GM18867 (cell line): Measurements from ENCODE around the gene HBG2.
"Not testable (repeated sequence)": the region's sequence is repeated elsewhere in the genome, so short reads cannot be mapped to it uniquely, and the experiment has no call there.

Experiments
- ATAC-seq: cut with Tn5 transposase; IDR thresholded peaks from one replicate; pipeline ENCODE4 v1.9.1; 2021; ENCODE audit warnings: mild to moderate bottlenecking, moderate library complexity; ENCODE audit not compliant: unreplicated experiment

The HBG2 gene

DNA sequence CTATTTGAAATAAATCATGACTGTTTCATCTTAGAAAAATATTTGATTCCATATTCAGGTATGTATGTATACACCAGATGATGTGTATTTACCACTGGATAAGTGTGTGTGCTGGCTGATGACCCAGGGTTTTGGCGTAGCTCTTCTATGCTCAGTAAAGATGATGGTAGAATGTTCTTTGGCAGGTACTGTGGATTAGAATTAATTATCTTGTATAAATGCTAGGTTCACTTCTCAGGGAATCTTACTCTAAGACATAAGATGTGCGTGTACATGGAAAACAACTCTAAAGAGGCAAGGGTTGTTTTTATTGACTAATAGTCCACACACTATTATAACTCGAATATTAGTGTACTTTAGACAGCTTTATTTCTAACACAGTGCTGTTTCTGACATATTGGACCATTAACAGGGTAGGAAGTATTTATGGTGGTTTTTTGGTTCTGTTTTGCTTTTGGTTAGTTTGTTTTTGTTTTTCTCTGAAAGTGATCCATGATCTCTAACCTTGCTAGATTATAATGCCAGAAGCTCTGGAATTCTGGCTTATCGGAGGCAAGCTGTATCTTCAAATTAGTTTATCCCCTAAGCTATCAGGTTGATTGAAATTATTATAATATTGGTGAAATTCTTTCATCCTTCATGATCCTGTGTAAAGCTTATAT, 3.9 kb downstream of the HBG2 start:
- ATAC-seq, result no peak

DNA sequence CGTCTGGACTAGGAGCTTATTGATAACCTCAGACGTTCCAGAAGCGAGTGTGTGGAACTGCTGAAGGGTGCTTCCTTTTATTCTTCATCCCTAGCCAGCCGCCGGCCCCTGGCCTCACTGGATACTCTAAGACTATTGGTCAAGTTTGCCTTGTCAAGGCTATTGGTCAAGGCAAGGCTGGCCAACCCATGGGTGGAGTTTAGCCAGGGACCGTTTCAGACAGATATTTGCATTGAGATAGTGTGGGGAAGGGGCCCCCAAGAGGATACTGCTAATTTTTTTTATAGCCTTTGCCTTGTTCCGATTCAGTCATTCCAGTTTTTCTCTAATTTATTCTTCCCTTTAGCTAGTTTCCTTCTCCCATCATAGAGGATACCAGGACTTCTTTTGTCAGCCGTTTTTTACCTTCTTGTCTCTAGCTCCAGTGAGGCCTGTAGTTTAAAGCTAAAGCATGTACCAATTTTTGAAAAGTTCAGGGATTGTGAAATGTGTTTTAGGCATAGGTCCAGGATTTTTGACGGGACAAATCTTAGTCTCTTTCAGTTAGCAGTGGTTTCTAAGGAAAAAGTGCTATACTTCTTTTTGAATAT, 4.7 kb downstream of the HBG2 start, which contains the start of gene HBG1:
HBG1 (minus strand) TSS at position 51 of the 590 bp plus-strand sequence. CDS start 53 bp downstream, outside the sequence.
- not testable (repeated sequence) for ATAC-seq

DNA sequence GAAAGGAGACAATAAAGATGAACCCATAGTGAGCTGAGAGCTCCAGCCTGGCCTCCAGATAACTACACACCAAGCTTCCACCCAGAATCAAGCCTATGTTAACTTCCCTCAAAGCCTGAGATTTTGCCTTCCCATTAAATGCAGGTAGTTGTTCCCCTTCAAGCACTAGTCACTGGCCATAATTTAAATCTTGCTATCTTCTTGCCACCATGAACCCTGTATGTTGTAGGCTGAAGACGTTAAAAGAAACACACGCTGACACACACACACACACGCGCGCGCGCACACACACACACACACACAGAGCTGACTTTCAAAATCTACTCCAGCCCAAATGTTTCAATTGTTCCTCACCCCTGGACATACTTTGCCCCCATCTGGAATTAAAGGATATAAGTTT, 6.1 kb downstream of the HBG2 start:
- not testable (repeated sequence) for ATAC-seq

DNA sequence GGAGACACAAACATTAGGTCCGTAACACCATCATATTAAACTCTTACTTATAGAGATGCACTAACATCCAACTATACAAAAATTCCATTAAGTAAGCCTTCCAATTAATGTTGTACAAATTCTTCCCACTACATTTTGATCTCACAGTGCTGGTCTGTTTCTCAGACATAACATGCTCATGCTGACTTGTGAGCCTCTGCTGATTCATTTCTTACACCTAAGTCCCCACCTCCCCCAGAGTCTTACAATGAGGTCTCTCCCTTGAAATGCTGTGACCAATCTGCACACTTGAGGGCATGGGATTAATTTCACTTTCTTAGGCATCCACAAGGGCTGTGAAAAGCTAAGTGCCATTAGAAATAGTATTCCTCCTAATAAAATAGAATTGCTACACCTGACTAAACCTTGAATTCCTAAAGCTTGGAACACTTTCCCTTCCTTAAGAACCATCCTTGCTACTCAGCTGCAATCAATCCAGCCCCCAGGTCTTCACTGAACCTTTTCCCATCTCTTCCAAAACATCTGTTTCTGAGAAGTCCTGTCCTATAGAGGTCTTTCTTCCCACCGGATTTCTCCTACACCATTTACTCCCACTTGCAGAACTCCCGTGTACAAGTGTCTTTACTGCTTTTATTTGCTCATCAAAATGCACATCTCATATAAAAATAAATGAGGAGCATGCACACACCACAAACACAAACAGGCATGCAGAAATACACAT, 6.9 kb downstream of the HBG2 start:
- no peak for ATAC-seq

DNA sequence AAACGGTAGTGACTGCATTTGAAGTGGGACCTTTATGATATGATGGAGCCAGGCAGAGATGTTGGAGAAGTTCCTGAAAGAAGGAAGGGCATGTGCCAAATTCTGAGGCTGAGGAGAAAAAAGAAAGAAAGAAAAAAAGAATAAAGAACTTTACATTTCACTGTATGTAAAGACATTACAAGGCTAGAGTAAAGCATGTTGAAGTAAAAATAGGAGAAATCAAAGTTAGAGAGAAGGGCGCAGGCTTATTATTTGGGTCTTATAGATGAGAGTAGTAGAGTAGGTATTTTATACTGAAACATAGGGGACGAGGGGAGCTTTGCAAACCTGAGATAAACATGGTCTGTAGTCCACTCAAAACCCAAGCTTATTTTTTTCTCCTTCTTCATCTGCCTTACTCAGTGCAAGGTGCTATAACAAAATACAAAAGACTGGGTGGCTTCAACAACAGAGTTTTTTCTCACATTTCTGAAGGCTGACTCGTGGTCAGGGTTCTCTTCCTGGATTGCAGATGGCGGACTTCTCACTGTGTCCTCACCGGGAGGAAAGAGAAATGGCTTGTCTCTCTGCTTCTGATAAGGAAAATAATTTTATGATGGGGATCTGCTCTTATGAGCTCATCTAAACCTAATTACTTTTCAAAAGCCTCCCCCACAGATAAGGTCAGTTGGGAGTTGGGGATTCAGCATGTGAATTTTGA, 7.7 kb downstream of the HBG2 start:
- ATAC-seq, result no peak

DNA sequence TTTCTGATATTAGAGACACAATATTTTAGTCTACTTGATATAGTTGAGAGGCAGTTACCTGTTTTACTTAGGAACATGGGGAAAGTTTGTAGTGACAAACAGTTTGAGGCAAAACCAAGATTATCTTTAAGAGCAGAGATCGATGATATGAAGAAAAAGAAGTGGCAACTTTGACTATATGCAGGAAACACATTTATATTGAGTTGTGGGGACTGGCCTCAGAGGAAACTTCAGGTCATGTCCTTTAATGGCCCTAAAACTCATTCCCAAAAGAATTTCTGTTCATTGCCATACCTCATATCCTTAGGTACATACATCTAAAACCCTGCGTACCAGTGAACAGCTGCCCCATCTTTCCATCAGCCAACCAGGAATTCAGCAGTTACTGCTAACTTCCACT, 9.4 kb downstream of the HBG2 start:
- ATAC-seq, result no peak

DNA sequence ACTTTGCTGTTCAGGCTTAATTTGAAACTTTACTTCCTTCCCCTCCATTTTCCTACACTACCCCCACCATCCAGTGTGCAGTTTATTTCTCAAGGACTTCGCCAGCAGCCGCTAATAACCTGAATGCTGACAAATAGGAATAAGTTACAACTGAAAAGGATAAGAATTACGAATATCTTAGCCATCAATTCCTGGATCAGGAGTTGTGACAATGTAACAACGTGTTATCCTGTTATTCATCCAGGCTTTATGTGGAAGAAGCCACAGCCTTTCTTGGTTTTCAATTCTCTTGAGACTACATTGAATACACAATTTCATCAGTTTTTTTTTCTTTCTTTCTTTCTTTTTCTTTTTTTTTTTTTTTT, 10.8 kb downstream of the HBG2 start:
- no peak for ATAC-seq

DNA sequence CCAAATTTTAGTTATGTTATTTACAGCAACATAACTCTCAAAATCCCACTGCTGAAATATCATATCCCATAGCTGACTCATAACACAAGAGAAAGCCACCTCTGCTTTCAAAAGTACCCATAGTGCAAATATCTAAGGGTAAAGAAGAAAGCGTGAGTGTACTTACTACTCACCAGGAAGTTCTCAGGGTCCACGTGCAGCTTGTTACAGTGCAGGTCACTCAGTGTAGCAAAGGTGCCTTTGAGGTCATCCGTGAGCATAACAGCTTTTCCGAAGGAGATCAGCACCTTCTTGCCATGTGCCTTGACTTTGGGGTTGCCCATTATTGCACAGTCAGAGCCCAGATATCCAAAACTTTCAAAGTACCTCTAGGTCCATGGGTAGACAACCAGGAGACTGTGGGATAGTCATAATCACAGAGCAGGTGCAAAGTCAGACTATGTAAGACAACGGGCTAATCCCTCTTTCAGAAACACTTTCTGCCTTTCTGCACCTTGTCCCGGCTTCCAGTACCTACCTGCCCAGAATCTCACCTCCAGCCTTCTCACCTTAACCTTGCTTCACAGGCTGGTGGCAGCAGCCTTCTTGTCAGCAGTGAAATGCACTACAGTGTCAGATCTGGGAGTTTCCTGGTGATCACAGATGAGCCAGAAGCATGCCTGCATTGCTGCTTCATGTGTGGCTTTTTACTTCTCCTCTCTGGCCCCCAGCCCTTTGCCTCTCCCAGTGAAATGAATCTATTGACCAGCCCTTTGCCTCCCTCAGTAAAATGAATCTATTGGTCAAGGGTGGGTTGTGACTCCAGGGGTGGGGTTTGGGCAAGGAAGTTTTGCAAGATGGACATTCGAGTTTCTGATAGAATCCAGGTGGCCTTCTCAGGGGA, 11.4 kb downstream of the HBG2 start:
- peak; percentile 78 for ATAC-seq

DNA sequence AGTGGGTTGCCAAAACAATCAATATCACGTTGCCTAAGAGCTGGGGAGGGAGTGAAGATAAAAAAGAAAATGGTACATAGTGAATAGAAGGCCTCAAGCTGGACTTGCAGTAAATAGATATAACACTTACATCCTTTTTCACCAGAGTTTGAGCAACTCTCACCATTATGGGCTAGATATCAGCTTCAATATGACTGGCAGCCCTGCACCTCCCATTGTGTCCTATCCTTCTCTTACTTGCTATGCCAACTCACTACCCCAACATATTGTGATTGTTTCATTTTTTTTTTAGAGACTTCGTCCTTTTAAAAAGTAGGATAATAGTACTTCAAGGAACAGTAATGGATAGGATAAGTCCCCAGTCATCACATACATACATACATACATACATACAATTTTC, 12.4 kb downstream of the HBG2 start:
- no peak for ATAC-seq

DNA sequence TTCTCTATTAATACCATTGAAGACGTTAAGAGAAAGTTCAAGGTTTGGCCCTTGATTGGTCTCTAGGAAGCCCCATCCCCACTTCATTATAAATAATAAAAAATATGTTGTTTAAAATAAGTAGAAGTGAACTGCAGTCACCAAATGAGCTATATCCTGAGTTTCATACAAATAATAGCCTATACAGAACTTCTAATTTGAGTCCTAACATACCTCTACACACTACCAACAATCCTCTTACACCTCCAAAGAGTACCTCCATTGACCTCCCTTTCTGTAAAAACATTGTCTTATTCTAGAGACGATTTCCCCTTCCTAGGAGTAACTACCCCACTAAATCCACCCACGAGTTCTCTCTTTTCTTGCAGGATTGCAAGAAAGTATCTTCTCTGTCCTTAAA, 13.1 kb downstream of the HBG2 start:
- no peak for ATAC-seq

DNA sequence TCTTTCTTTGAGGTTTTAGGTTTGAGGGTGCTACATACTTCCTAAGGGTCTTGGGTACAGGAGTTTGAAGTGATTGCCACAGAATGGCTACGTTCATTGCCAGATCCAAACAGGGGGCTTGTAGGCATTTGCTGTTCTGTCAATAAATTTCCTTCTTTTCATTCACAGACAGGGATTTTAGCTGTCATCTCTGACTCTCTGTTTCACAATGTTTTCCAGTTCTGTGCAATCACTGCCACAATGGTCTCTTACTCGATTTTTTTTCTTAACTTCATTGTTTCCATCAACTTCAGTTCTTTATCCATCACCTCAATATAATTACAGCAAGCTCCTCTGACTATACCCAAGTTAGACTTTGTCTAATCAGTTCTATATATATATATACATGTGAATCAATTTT, 14.1 kb downstream of the HBG2 start:
- ATAC-seq, result no peak

DNA sequence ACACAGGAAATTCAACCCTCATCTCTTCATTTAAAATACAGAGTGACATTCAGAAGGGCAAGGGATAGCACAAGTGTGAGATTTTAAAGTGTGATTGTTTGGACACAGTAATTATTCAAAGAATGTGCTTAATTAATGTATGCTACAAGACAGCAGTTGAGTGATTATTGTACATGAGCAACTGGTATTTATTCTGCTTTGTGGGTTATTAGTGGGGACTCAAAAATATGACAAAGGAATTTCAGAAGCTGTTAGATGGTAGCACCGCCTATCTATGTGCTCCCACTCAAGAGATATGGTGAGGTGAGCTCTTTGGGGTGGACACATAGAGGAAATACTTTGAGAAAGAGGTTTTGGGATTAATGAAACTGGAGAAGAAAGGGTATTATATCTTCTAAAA, 14.5 kb downstream of the HBG2 start:
- no peak for ATAC-seq

DNA sequence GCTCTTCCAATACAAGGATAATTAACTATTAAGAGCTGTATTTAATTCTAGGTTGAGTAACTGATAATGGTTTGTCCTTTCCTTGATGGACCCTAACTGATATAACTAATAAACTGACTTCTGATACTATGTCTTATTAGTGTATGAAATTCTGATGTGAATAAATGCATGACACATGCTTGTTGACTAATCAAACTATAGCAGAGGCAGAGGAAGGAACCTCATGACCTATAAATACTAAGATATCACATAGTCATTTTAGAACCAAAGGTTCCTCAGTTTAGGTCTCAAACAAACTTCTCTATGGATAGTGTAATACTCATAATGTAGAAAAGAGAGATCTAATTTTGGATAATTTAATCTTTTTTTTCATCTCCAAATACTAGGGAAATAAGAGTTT, 15.5 kb downstream of the HBG2 start:
- ATAC-seq, result no peak

DNA sequence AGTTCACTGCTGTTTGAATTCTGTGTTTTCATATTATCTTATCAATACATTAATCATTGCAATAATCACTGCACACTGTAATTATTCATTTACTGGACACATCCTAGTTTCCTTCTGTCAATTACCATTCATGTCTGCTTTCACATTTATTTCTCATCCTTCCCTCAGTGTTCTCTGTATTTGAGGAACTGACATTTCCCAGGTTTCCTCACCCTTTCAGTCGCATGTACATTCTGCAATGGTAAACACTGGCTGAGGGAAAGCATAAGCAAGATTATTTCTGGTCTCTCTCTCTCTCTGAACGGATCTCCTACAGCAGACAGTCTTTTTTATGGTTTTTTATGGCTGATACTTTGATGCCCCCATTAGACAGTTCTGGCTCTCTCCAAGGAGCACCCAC, 16.1 kb downstream of the HBG2 start:
- ATAC-seq, result no peak

DNA sequence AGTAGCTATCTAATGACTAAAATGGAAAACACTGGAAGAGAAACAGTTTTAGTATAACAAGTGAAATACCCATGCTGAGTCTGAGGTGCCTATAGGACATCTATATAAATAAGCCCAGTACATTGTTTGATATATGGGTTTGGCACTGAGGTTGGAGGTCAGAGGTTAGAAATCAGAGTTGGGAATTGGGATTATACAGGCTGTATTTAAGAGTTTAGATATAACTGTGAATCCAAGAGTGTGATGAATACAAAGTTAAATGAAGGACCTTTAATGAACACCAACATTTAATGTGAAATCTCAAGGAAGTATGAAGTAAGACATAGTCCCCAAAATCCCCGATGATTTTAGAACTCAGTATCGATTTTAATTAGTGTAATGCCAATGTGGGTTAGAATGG, 17.2 kb downstream of the HBG2 start:
- ATAC-seq, result no peak

DNA sequence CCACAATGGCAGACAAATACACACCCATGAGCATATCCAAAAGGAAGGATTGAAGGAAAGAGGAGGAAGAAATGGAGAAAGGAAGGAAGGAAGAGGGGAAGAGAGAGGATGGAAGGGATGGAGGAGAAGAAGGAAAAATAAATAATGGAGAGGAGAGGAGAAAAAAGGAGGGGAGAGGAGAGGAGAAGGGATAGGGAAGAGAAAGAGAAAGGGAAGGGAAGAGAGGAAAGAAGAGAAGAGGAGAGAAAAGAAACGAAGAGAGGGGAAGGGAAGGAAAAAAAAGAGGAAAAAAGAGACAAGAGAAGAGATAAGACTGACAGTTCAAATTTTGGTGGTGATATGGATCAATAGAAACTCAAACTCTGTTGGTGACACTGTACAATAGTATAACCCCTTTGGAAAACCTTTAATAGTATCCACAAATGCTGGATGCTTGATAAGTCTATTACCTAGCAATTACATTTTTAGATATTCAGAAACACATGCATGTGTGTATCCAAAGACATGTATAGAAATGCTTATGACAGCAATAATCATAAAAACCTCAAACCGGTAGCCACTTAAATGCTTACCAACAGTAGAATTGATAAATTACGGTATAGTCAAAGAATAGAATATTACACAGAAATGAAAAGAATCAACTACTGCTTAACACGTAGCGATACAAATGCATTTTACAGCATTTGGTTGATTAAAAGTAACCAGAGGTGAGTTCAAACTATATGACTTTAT, 19.1 kb downstream of the HBG2 start:
- no peak for ATAC-seq

DNA sequence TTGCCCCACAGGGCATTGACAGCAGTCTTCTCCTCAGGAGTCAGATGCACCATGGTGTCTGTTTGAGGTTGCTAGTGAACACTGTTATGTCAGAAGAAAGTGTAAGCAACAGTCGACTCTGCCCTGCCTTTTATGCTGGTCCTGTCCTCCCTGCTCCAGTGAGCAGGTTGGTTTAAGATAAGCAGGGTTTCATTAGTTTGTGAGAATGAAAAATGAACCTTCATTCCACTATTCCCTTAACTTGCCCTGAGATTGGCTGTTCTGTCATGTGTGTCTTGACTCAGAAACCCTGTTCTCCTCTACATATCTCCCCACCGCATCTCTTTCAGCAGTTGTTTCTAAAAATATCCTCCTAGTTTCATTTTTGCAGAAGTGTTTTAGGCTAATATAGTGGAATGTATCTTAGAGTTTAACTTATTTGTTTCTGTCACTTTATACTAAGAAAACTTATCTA, 20.2 kb downstream of the HBG2 start, which contains the start of gene HBD:
HBD (minus strand) TSS at position 103 of the 454 bp plus-strand sequence; CDS start at position 53, 50 bp downstream.
- ATAC-seq, result peak; percentile 61

DNA sequence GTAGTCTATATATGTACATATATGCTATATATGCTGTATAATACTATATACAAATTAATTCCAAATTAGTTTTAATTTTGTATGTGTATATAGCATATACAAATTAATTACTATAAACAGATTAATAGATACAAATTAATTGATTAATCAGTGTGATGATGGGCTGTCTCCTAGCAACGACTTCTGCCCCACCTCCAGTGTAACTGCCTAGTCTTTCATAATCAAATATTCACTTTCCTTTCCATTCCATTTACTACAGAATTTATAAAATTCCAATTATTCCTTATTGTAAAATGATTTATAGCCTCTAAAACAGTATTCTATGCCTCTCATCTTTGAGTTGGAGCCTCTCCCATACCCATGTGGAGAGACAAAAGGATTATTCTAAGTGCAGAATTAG, 21.3 kb downstream of the HBG2 start:
- ATAC-seq, result no peak

DNA sequence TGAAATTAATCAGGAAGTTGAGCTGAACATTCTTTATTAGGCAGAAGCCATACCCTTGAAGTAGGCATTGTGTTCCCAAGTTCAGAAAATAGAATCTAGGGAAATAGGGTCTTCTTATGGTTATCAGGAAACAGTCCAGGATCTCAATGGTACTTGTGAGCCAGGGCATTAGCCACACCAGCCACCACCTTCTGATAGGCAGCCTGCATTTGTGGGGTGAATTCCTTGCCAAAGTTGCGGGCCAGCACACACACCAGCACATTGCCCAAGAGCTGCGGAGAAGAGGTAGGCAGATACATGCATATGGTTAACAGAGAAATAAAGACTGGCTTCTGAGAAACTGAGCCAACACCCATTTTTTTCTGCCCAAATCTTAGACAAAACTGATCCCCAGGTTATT, 21.8 kb downstream of the HBG2 start:
- no peak for ATAC-seq

DNA sequence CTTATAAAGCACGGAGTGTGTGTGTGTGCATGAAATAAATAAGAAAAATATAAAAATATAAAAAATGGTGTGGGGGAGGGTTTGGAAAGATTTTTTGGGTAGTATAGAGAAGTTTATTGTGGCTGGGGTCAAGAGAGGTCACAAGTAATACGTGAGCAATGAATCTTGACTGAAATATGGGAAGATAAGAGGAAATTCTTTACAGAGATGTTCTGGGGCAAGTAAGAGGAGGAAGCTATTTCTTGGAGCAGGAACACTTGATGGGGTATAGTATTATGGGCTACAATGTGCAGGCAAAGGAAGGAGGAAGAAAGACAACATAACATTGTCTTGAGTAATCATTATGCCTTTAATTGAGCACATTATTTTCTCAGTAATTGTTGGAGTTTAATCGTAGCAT, 22.4 kb downstream of the HBG2 start:
- no peak for ATAC-seq
